ENCODE measurements around the gene OLFML1. TPM values are rescaled to one million over a fixed set of nuclear protein-coding genes. Genes with fewer than 3 reads are reported as not detected.

OLFML1 gene
- total and polyA plus RNA-seq, 2 donors (not counting 3 experiments of a cell fraction or from before 2014, with no cell fraction given), result not detected

- POLR2A ChIA-PET, result no interaction called here
Observed at GRCh38 chr11:7436146-7436545, 49.2 kb upstream of the OLFML1 start.

More at GRCh38 chr11:7436146-7436545, 49.2 kb upstream of the OLFML1 start:
- intact Hi-C loops (cut with micrococcal nuclease), result no loop called here
- no peaks in the 10 kb centered on the region for H3K9me3 ChIP-seq (replicated peaks; ENCODE audit: control insufficient read depth, insufficient read depth, low read length)
- H3K9ac ChIP-seq (replicated peaks; ENCODE audit: extremely low read depth, insufficient read depth, low read length), result no peak overlapping the region
- H3K27ac ChIP-seq (ENCODE audit: insufficient read depth, low read depth, low read length), result no peak overlapping the region
- no TSS peak for BruUV-seq (replicated peaks)
- no peaks in the 10 kb centered on the region for H3K36me3 ChIP-seq (ENCODE audit: control insufficient read depth in 2 of 2, extremely low read depth in 1 of 2, insufficient read depth in 2 of 2, low read length in 2 of 2)
- H3K4me3 ChIP-seq (replicated peaks in 1 of 3; ENCODE audit: insufficient read depth in 1 of 3, low read depth in 1 of 3, low read length in 3 of 3), result no peak overlapping the region
- H3K9me1 ChIP-seq (replicated peaks; ENCODE audit: control insufficient read depth, extremely low read depth, insufficient read depth, low read length), result no peaks in the 10 kb centered on the region
- no peaks in the 10 kb centered on the region for H3K79me2 ChIP-seq (ENCODE audit: control insufficient read depth, insufficient read depth, low read length)
- TF ChIP-seq POLR2AphosphoS5 (IDR thresholded peaks at IDR 0.05; ENCODE audit: insufficient read depth, low read depth, low read length), result no peak
- no peak for TF ChIP-seq MAX (IDR thresholded peaks at IDR 0.05; ENCODE audit: insufficient read depth, insufficient read length)
- no peak for TF ChIP-seq FOS (IDR thresholded peaks at IDR 0.05; ENCODE audit: borderline replicate concordance, insufficient read depth, low read length)
- no peak for TF ChIP-seq EZH2 (IDR thresholded peaks at IDR 0.05; ENCODE audit: borderline replicate concordance, low read depth, low read length, severe bottlenecking)
- TF ChIP-seq MYC (IDR thresholded peaks at IDR 0.05; ENCODE audit: low read depth, low read length), result no peak
- no peak for TF ChIP-seq CTCF (IDR thresholded peaks at IDR 0.05; ENCODE audit: extremely low read depth in 1 of 2, insufficient read depth in 1 of 2, low read depth in 1 of 2, low read length in 2 of 2)
- TF ChIP-seq POLR2A (IDR thresholded peaks at IDR 0.05; ENCODE audit: low read depth, low read length), result no peak
- no peak for TF ChIP-seq JUN (IDR thresholded peaks at IDR 0.05; ENCODE audit: borderline replicate concordance, insufficient read depth, insufficient read length, low read depth)
- no peak for TF ChIP-seq GATA2 (IDR thresholded peaks at IDR 0.05; ENCODE audit: insufficient read depth, insufficient read length, low read depth, low read length)
- H4K20me1 ChIP-seq (replicated peaks; ENCODE audit: control insufficient read depth, extremely low read depth, insufficient read depth, low read length), result no peaks in the 10 kb centered on the region
- peaks cover 0 to 4% of the 10 kb centered on the region in 2 experiments for H3K27me3 ChIP-seq (ENCODE audit: control insufficient read depth in 2 of 2, insufficient read depth in 2 of 2, low read length in 2 of 2)
- dilution Hi-C loops (cut with MboI; ENCODE audit: extremely low pct_ligation_motif_present, low sequenced_read_pairs), result no loop called here
- H3K4me2 ChIP-seq (ENCODE audit: insufficient read depth, low read length), result peak overlapping the region; percentile 59
- no peak overlapping the region for H2AFZ ChIP-seq (ENCODE audit: low read depth, low read length)
- peaks cover 10% of the 10 kb centered on the region for H3K4me1 ChIP-seq (ENCODE audit: control insufficient read depth, extremely low read depth, insufficient read depth, low read length)
- DNase-seq (ENCODE audit: low read depth, low spot score) (no peak), FAIRE-seq (no peak)
- CTCF ChIA-PET, result interaction anchor here (0.6 to 1.0 kb wide), 3 partner anchors 83 to 573 kb away, joined by 3 read pairs; partner anchors contain the start of gene OR10A2
